PC-3 (cell line): ENCODE results near the gene SEC14L1.
"Not testable (repeated sequence)": the region's sequence is repeated elsewhere in the genome, so short reads cannot be mapped to it uniquely, and the experiment has no call there.

ENCODE experiments used
- CTCF ChIP-seq: fragments of 300-600 bp; sonication (generic); conservative IDR thresholded peaks from 2 replicates; pipeline ENCODE4 v1.5.1; 2017; ENCODE audit warnings: antibody characterized with exemption, low read depth, mild to moderate bottlenecking, low read length
- EZH2 ChIP-seq: fragments of 300-600 bp; sonication (generic); IDR thresholded peaks from one replicate; pipeline ENCODE4 v1.6.1; 2017; ENCODE audit warnings: antibody characterized with exemption, mild to moderate bottlenecking, low read length; ENCODE audit not compliant: unreplicated experiment

- TF ChIP-seq CTCF, EZH2: not testable (repeated sequence)
Measured at GRCh38 chr17:77255970-77256369, 115.2 kb downstream of the SEC14L1 start.
